Naive thymus-derived CD8-positive, alpha-beta T cell (primary cell): ENCODE measurements around the gene LIN28A. TPM values are rescaled to one million over a fixed set of nuclear protein-coding genes. Genes with fewer than 3 reads are reported as not detected.

ENCODE experiments used
- ATAC-seq, 2 donors: fragments of 150-1000 bp; cut with Tn5 transposase in 1 of 2; sonication (Bioruptor Pico), chemical (Tn5 transposase) in 1 of 2; 1 replicate in 1 of 2; 2 replicates in 1 of 2; pipeline ENCODE4 v1.10.0; 2021; ENCODE audit warnings: mild to moderate bottlenecking in 2 of 2, moderate library complexity in 2 of 2
- POLR2A ChIA-PET: fragments of 350-600 bp; sonication (Branson Sonifier 250); formaldehyde crosslinking; loops from one replicate; lab custom pipeline; 2021; ENCODE audit warnings: antibody characterized with exemption; lab: Charles Lee
- DNase-seq, 10 donors: peaks; one replicate each; pipeline versions ENCODE4 v3.0.0 to v3.0.0-alpha.2; 2020 to 2022
- H3K27ac Mint-ChIP-seq, 10 donors: one replicate each; pipeline ENCODE4 v1.8.0; 2020 to 2022; ENCODE audit warnings: mild to moderate bottlenecking in 10 of 10, mixed read lengths in 10 of 10, moderate library complexity in 4 of 10, inconsistent platforms in 1 of 10
- H3K27me3 Mint-ChIP-seq, 5 donors: one replicate each; pipeline ENCODE4 v1.8.0; 2021 to 2022; ENCODE audit warnings: mixed read lengths in 5 of 5
- H3K36me3 Mint-ChIP-seq, 3 donors: one replicate each; pipeline ENCODE4 v1.8.0; 2020 to 2022; ENCODE audit warnings: mixed read lengths in 3 of 3, mild to moderate bottlenecking in 2 of 3, inconsistent platforms in 1 of 3
- H3K4me1 Mint-ChIP-seq, 4 donors: one replicate each; pipeline ENCODE4 v1.8.0; 2021 to 2022; ENCODE audit warnings: mixed read lengths in 4 of 4
- H3K4me3 Mint-ChIP-seq, 10 donors: one replicate each; pipeline ENCODE4 v1.8.0; 2020 to 2022; ENCODE audit warnings: mild to moderate bottlenecking in 10 of 10, mixed read lengths in 10 of 10, moderate library complexity in 6 of 10, inconsistent platforms in 1 of 10
- H3K9me3 Mint-ChIP-seq, 9 donors: one replicate each; pipeline ENCODE4 v1.8.0; 2020 to 2022; ENCODE audit warnings: mixed read lengths in 9 of 9, mild to moderate bottlenecking in 3 of 9, inconsistent platforms in 1 of 9, moderate library complexity in 1 of 9
- polyA plus RNA-seq, 3 donors: library from polyadenylated mRNA; unstranded; fragments of 300-500 nt; fragmentation: Illumina TruSeq; gene quantifications; one replicate each; pipeline ENCODE4 v1.2.3, GENCODE V29; 2021
- total RNA-seq, 8 experiments: library from RNA in 2 of 8; stranded (reverse) in 2 of 8; gene quantifications; one replicate each; pipeline ENCODE4 v1.2.3 and lab custom pipeline; 2021 to 2026

Gene LIN28A
- total and polyA plus RNA-seq, 5 experiments from 2014 or later, result not detected

- POLR2A ChIA-PET, result interaction anchor here (0.6 to 3.9 kb wide), 18 partner anchors 9 to 975 kb away, joined by 3 to 43 read pairs (median 6); partner anchors contain the start of genes DHDDS, MTFR1L and PIGV
- no peaks in the 10 kb centered on the region for H3K9me3 Mint-ChIP-seq
- H3K4me1 Mint-ChIP-seq, result peaks cover 16 to 60% (median 54%) of the 10 kb centered on the region in 4 donors
- H3K4me3 Mint-ChIP-seq, result peak overlapping the region; percentile 86 to 95 (median 89)
- peak; percentile 94 to 98 (median 96) for DNase-seq
- H3K27me3 Mint-ChIP-seq, result no peaks in the 10 kb centered on the region
- H3K36me3 Mint-ChIP-seq, result peaks cover 0 to 56% (median 10%) of the 10 kb centered on the region in 3 donors
- ATAC-seq, result peak; percentile 71 to 76
- peak overlapping the region; percentile 74 to 92 (median 90) for H3K27ac Mint-ChIP-seq
Measured at GRCh38 chr1:26472901-26473845, 62.6 kb downstream of the LIN28A start.

GRCh38 chr1:26474818-26475217, 64.2 kb downstream of the LIN28A start:
- H3K36me3 Mint-ChIP-seq, result peaks cover 0 to 62% (median 12%) of the 10 kb centered on the region in 3 donors
- H3K27me3 Mint-ChIP-seq, result no peaks in the 10 kb centered on the region
- ATAC-seq (no peak), DNase-seq (no peak)
- no peaks in the 10 kb centered on the region for H3K9me3 Mint-ChIP-seq
- peak overlapping the region in 8 of 10 donors; percentile 42 to 91 (median 72) for H3K4me3 Mint-ChIP-seq
- H3K4me1 Mint-ChIP-seq, result peaks cover 21 to 57% (median 56%) of the 10 kb centered on the region in 4 donors
- H3K27ac Mint-ChIP-seq, result peak overlapping the region in 7 of 10 donors; percentile 31 to 92 (median 77)
- POLR2A ChIA-PET, result interaction anchor here (0.6 to 1.4 kb wide), 4 partner anchors 43 to 1022 kb away, joined by 3 read pairs; partner anchors contain the start of gene DHDDS

GRCh38 chr1:26475989-26476388, 65.4 kb downstream of the LIN28A start:
- Mint-ChIP-seq H3K36me3 (peaks cover 0 to 63% (median 12%) of the 10 kb centered on the region in 3 donors), H3K4me1 (peaks cover 16 to 48% (median 45%) of the 10 kb centered on the region in 4 donors), H3K27ac (peak overlapping the region in 6 of 10 donors; percentile 12 to 77 (median 60)), H3K9me3 (no peaks in the 10 kb centered on the region), H3K27me3 (no peaks in the 10 kb centered on the region), H3K4me3 (peak overlapping the region in 1 of 10 donors; percentile 15)
- POLR2A ChIA-PET, result interaction anchor here (0.6 kb wide), 1 partner anchor 244 kb away, joined by 3 read pairs; no protein-coding TSS in a partner anchor
- ATAC-seq (no peak), DNase-seq (no peak)

GRCh38 chr1:26476958-26477357, 66.3 kb downstream of the LIN28A start:
- Mint-ChIP-seq H3K27me3 (no peaks in the 10 kb centered on the region), H3K4me3 (peak overlapping the region in 1 of 10 donors; percentile 10), H3K36me3 (peaks cover 0 to 69% (median 12%) of the 10 kb centered on the region in 3 donors), H3K27ac (peak overlapping the region in 4 of 10 donors; percentile 20 to 70 (median 57)), H3K9me3 (no peaks in the 10 kb centered on the region), H3K4me1 (peaks cover 14 to 43% (median 37%) of the 10 kb centered on the region in 4 donors)
- DNase-seq (no peak), ATAC-seq (no peak)
- POLR2A ChIA-PET, result no interaction called here

GRCh38 chr1:26477446-26478152, 67.0 kb downstream of the LIN28A start:
- no peak overlapping the region for H3K4me3 Mint-ChIP-seq

GRCh38 chr1:26478159-26478558, 67.5 kb downstream of the LIN28A start:
- H3K4me3 Mint-ChIP-seq, result no peak overlapping the region
- H3K27me3 Mint-ChIP-seq, result no peaks in the 10 kb centered on the region
- peaks cover 0 to 67% (median 10%) of the 10 kb centered on the region in 3 donors for H3K36me3 Mint-ChIP-seq
- POLR2A ChIA-PET, result interaction anchor here (0.8 kb wide), 1 partner anchor 12 kb away, joined by 3 read pairs; no protein-coding TSS in a partner anchor
- ATAC-seq, result no peak
- peak overlapping the region in 1 of 10 donors; percentile 53 for H3K27ac Mint-ChIP-seq
- no peaks in the 10 kb centered on the region for H3K9me3 Mint-ChIP-seq
- H3K4me1 Mint-ChIP-seq, result peaks cover 16 to 41% (median 36%) of the 10 kb centered on the region in 4 donors
- no peak for DNase-seq

More at GRCh38 chr1:26477446-26478152, 67.0 kb downstream of the LIN28A start:
- Mint-ChIP-seq H3K27ac (peak overlapping the region in 7 of 10 donors; percentile 20 to 88 (median 60)), H3K4me1 (peaks cover 14 to 43% (median 37%) of the 10 kb centered on the region in 4 donors), H3K36me3 (peaks cover 0 to 69% (median 12%) of the 10 kb centered on the region in 3 donors), H3K9me3 (no peaks in the 10 kb centered on the region), H3K27me3 (no peaks in the 10 kb centered on the region)
- POLR2A ChIA-PET, result no interaction called here
- ATAC-seq (no peak), DNase-seq (no peak)

GRCh38 chr1:26478988-26479387, 68.4 kb downstream of the LIN28A start:
- no peak overlapping the region for H3K4me3 Mint-ChIP-seq
- peak overlapping the region in 5 of 10 donors; percentile 12 to 88 (median 58) for H3K27ac Mint-ChIP-seq
- no peaks in the 10 kb centered on the region for H3K27me3 Mint-ChIP-seq
- peaks cover 15 to 35% (median 29%) of the 10 kb centered on the region in 4 donors for H3K4me1 Mint-ChIP-seq
- POLR2A ChIA-PET, result interaction anchor here (0.6 to 0.8 kb wide), 2 partner anchors 12 to 152 kb away, joined by 3 read pairs; no protein-coding TSS in a partner anchor
- no peaks in the 10 kb centered on the region for H3K9me3 Mint-ChIP-seq
- peaks cover 0 to 59% (median 3%) of the 10 kb centered on the region in 3 donors for H3K36me3 Mint-ChIP-seq
- DNase-seq, result no peak
- no peak for ATAC-seq

Other genes starting within 250 kb of the LIN28A start
- gene C1orf232, start 241.9 kb upstream of the LIN28A start, total RNA-seq, result not detected
- gene C1orf232, start 241.9 kb upstream of the LIN28A start, polyA plus RNA-seq, result not detected
- gene ZNF593, start 240.9 kb upstream of the LIN28A start, total RNA-seq, result 10 to 100 TPM; 10.4 to 13.1 TPM
- gene ZNF593, start 240.9 kb upstream of the LIN28A start, polyA plus RNA-seq, result 10 to 100 TPM; 23.4 to 26.0 (median 24.7) TPM
- not detected for gene ZNF593OS, start 239.0 kb upstream of the LIN28A start, total RNA-seq
- 1 to 10 TPM in 1 of 3 donors, under 1 TPM in 2; 0.25 to 2.1 (median 0.51) TPM for gene ZNF593OS, start 239.0 kb upstream of the LIN28A start, polyA plus RNA-seq
- gene CNKSR1, start 233.3 kb upstream of the LIN28A start, total RNA-seq, result 1 to 10 TPM; 2.4 to 3.6 TPM
- under 1 TPM in 1 of 3 donors, not detected in 2; 0.68 TPM for gene CNKSR1, start 233.3 kb upstream of the LIN28A start, polyA plus RNA-seq
- not detected for gene CATSPER4, start 220.2 kb upstream of the LIN28A start, total RNA-seq
- gene CATSPER4, start 220.2 kb upstream of the LIN28A start, polyA plus RNA-seq, result not detected
- 10 to 100 TPM; 18.8 to 21.9 TPM for gene CEP85, start 176.6 kb upstream of the LIN28A start, total RNA-seq
- 1 to 10 TPM; 3.9 to 9.8 (median 5.1) TPM for gene CEP85, start 176.6 kb upstream of the LIN28A start, polyA plus RNA-seq
- gene SH3BGRL3, start 130.7 kb upstream of the LIN28A start, total RNA-seq, result 100 to 1,000 TPM; 250 to 255 TPM
- gene SH3BGRL3, start 130.7 kb upstream of the LIN28A start, polyA plus RNA-seq, result 100 to 1,000 TPM; 805 to 925 (median 916) TPM
- 100 to 1,000 TPM; 121 to 129 TPM for gene UBXN11, start 104.2 kb upstream of the LIN28A start, total RNA-seq
- 10 to 100 TPM in 2 of 3 donors, 1 to 10 TPM in 1; 9.1 to 14.7 (median 12.4) TPM for gene UBXN11, start 104.2 kb upstream of the LIN28A start, polyA plus RNA-seq
- 100 to 1,000 TPM; 772 to 847 TPM for gene CD52, start 92.9 kb upstream of the LIN28A start, total RNA-seq
- 1,000 to 10,000 TPM; 6,330 to 6,863 (median 6,804) TPM for gene CD52, start 92.9 kb upstream of the LIN28A start, polyA plus RNA-seq
- under 1 TPM; 0.74 to 0.75 TPM for gene CRYBG2, start 56.7 kb upstream of the LIN28A start, total RNA-seq
- gene CRYBG2, start 56.7 kb upstream of the LIN28A start, polyA plus RNA-seq, result under 1 TPM in 2 of 3 donors, not detected in 1; 0.07 to 0.55 TPM
- gene ZNF683, start 38.1 kb upstream of the LIN28A start, total RNA-seq, result 1 to 10 TPM; 2.1 to 2.4 TPM
- 1 to 10 TPM in 2 of 3 donors, under 1 TPM in 1; 0.42 to 6.3 (median 3.1) TPM for gene ZNF683, start 38.1 kb upstream of the LIN28A start, polyA plus RNA-seq
- 10 to 100 TPM; 35.5 to 36.5 TPM for gene DHDDS, start 21.5 kb downstream of the LIN28A start, total RNA-seq
- gene DHDDS, start 21.5 kb downstream of the LIN28A start, polyA plus RNA-seq, result 10 to 100 TPM; 15.1 to 20.7 (median 18.6) TPM
- gene HMGN2, start 61.6 kb downstream of the LIN28A start, total RNA-seq, result 100 to 1,000 TPM; 382 TPM
- gene HMGN2, start 61.6 kb downstream of the LIN28A start, polyA plus RNA-seq, result 100 to 1,000 TPM; 634 to 759 (median 709) TPM
- gene RPS6KA1, start 118.9 kb downstream of the LIN28A start, total RNA-seq, result 10 to 100 TPM; 95.2 to 97.0 TPM
- 100 to 1,000 TPM; 125 to 137 (median 125) TPM for gene RPS6KA1, start 118.9 kb downstream of the LIN28A start, polyA plus RNA-seq